H9 (cell line): ENCODE data around the gene SLC12A2. TPM values are rescaled to one million over a fixed set of nuclear protein-coding genes. Genes with fewer than 3 reads are reported as not detected.

Experiments
- DNase-seq: peaks from one replicate; pipeline ENCODE4 v3.0.0-alpha.2; 2017
- H2AFZ ChIP-seq: one replicate; pipeline ENCODE4 v1.6.1; 2013; ENCODE audit warnings: mild to moderate bottlenecking, low read length, control low read depth, moderate library complexity
- H2AK5ac ChIP-seq: 2 replicates; pipeline ENCODE4 v1.6.1; 2013; ENCODE audit warnings: low read length, control low read depth, mixed read lengths; ENCODE audit not compliant: insufficient read length
- H2BK120ac ChIP-seq: one replicate; pipeline ENCODE4 v1.6.1; 2013; ENCODE audit warnings: low read depth, mild to moderate bottlenecking, low read length, control low read depth, inconsistent platforms; ENCODE audit not compliant: poor library complexity, severe bottlenecking
- H2BK12ac ChIP-seq: 2 replicates; pipeline ENCODE4 v1.6.1; 2013; ENCODE audit warnings: low read length, control low read depth, mixed read lengths, low read depth; ENCODE audit not compliant: insufficient read length
- H2BK15ac ChIP-seq: 2 replicates; pipeline ENCODE4 v1.6.1; 2013; ENCODE audit warnings: low read depth, low read length, control low read depth
- H2BK20ac ChIP-seq: one replicate; pipeline ENCODE4 v1.6.1; 2013; ENCODE audit warnings: low read depth, mild to moderate bottlenecking, low read length, control low read depth, inconsistent platforms; ENCODE audit not compliant: poor library complexity, severe bottlenecking
- H2BK5ac ChIP-seq: 2 replicates; pipeline ENCODE4 v1.6.1; 2013; ENCODE audit warnings: low read length, control low read depth, mixed read lengths; ENCODE audit not compliant: insufficient read length
- H3K14ac ChIP-seq: 2 replicates; pipeline ENCODE4 v1.6.1; 2013; ENCODE audit warnings: low read length, control low read depth; ENCODE audit not compliant: insufficient read depth
- H3K18ac ChIP-seq: 2 replicates; pipeline ENCODE4 v1.6.1; 2013; ENCODE audit warnings: low read depth, mild to moderate bottlenecking, mixed read lengths, low read length, control low read depth; ENCODE audit not compliant: insufficient read length
- H3K23ac ChIP-seq: 2 replicates; pipeline ENCODE4 v1.6.1; 2013; ENCODE audit warnings: low read length, control low read depth, mixed read lengths, low read depth; ENCODE audit not compliant: insufficient read length
- H3K23me2 ChIP-seq: 2 replicates; pipeline ENCODE4 v1.6.1; 2013; ENCODE audit warnings: low read depth, mild to moderate bottlenecking, mixed read lengths, low read length, control low read depth; ENCODE audit not compliant: insufficient read length, poor library complexity, severe bottlenecking
- H3K27ac ChIP-seq: 2 replicates; pipeline ENCODE4 v1.5.1; 2013; ENCODE audit warnings: low read length, control low read depth, mixed read lengths, low read depth; ENCODE audit not compliant: insufficient read length
- H3K27me3 ChIP-seq: 2 replicates; pipeline ENCODE4 v1.6.1; 2013; ENCODE audit warnings: low read length, control low read depth, inconsistent platforms; ENCODE audit not compliant: insufficient read depth
- H3K4ac ChIP-seq: 2 replicates; pipeline ENCODE4 v1.6.1; 2013; ENCODE audit warnings: low read depth, mild to moderate bottlenecking, control low read depth, inconsistent platforms, low read length, moderate library complexity
- H3K4me1 ChIP-seq: 2 replicates; pipeline ENCODE4 v1.6.1; 2013; ENCODE audit warnings: low read length, control low read depth, inconsistent platforms; ENCODE audit not compliant: insufficient read depth
- H3K4me2 ChIP-seq: 2 replicates; pipeline ENCODE4 v1.6.1; 2013; ENCODE audit warnings: low read length, control low read depth, mixed read lengths; ENCODE audit not compliant: insufficient read length, insufficient read depth
- H3K56ac ChIP-seq: 2 replicates; pipeline ENCODE4 v1.6.1; 2013; ENCODE audit warnings: low read depth, mild to moderate bottlenecking, mixed read lengths, low read length, control low read depth; ENCODE audit not compliant: insufficient read length
- H3K79me1 ChIP-seq: 2 replicates; pipeline ENCODE4 v1.6.1; 2013; ENCODE audit warnings: low read depth, mild to moderate bottlenecking, moderate library complexity, low read length, control low read depth, inconsistent platforms; ENCODE audit not compliant: insufficient read depth, poor library complexity, severe bottlenecking
- H3K79me2 ChIP-seq: 2 replicates; pipeline ENCODE4 v1.6.1; 2013; ENCODE audit warnings: low read length, control low read depth, inconsistent platforms; ENCODE audit not compliant: insufficient read depth
- H3K9ac ChIP-seq: 2 replicates; pipeline ENCODE4 v1.6.1; 2013; ENCODE audit warnings: low read length, control low read depth, mixed read lengths; ENCODE audit not compliant: insufficient read length; ENCODE audit errors: extremely low read depth
- H3K9me3 ChIP-seq: one replicate; pipeline ENCODE4 v1.6.1; 2013; ENCODE audit warnings: low read depth, low read length, inconsistent platforms; ENCODE audit not compliant: control insufficient read depth
- H3T11ph ChIP-seq: one replicate; pipeline ENCODE4 v1.6.1; 2013; ENCODE audit warnings: mild to moderate bottlenecking, low read length, control low read depth, inconsistent platforms
- H4K20me1 ChIP-seq: one replicate; pipeline ENCODE4 v1.6.1; 2013; ENCODE audit not compliant: control insufficient read depth, insufficient read length, insufficient read depth
- H4K5ac ChIP-seq: 2 replicates; pipeline ENCODE4 v1.6.1; 2013; ENCODE audit warnings: low read depth, mild to moderate bottlenecking, mixed read lengths, low read length, control low read depth; ENCODE audit not compliant: insufficient read length
- H4K8ac ChIP-seq: replicated peaks from 2 replicates; pipeline ENCODE4 v1.6.1; 2013; ENCODE audit warnings: low read length, control low read depth, mixed read lengths, low read depth; ENCODE audit not compliant: insufficient read length
- H4K91ac ChIP-seq: 2 replicates; pipeline ENCODE4 v1.6.1; 2013; ENCODE audit warnings: low read depth, mild to moderate bottlenecking, moderate library complexity, mixed read lengths, low read length, control low read depth; ENCODE audit not compliant: insufficient read length
- H3K27ac Mint-ChIP-seq, 3 experiments: 2 replicates in 2 of 3; 3 replicates in 1 of 3; pipeline ENCODE4 v1.8.0; 2020 to 2021; ENCODE audit warnings: mixed read lengths in 3 of 3, mild to moderate bottlenecking in 1 of 3, moderate library complexity in 1 of 3
- H3K27me3 Mint-ChIP-seq: 2 replicates; pipeline ENCODE4 v1.8.0; 2021; ENCODE audit warnings: low read depth, mild to moderate bottlenecking, moderate library complexity, mixed read lengths
- H3K36me3 Mint-ChIP-seq, 3 experiments: 2 replicates in 2 of 3; 3 replicates in 1 of 3; pipeline ENCODE4 v1.8.0; 2020 to 2021; ENCODE audit warnings: low read depth in 3 of 3, mixed read lengths in 3 of 3; ENCODE audit not compliant: insufficient read depth in 1 of 3
- H3K4me1 Mint-ChIP-seq, 2 experiments: 2 replicates each; pipeline ENCODE4 v1.8.0; 2020; ENCODE audit warnings: mixed read lengths in 2 of 2
- H3K4me3 Mint-ChIP-seq, 2 experiments: 2 replicates in 1 of 2; 3 replicates in 1 of 2; pipeline ENCODE4 v1.8.0; 2020 to 2021; ENCODE audit warnings: mild to moderate bottlenecking in 2 of 2, mixed read lengths in 2 of 2, moderate library complexity in 1 of 2
- H3K9me3 Mint-ChIP-seq, 2 experiments: 2 replicates in 1 of 2; 3 replicates in 1 of 2; pipeline ENCODE4 v1.8.0; 2020; ENCODE audit warnings: mild to moderate bottlenecking in 2 of 2, mixed read lengths in 2 of 2, moderate library complexity in 1 of 2
- total RNA-seq: library from RNA; stranded (reverse); gene quantifications from 2 replicates; pipeline ENCODE4 v1.2.1, GENCODE V29; 2021
- TF ChIP-seq, protein P1 (sequence below): fragments of 200-600 bp; sonication (generic); conservative IDR thresholded peaks from 3 replicates; pipeline ENCODE4 v1.8.0; 2021; ENCODE audit warnings: antibody characterized with exemption, mild to moderate bottlenecking

SLC12A2 gene
- total RNA-seq, 1 experiment from 2014 or later, result 17.9 TPM

DNA sequence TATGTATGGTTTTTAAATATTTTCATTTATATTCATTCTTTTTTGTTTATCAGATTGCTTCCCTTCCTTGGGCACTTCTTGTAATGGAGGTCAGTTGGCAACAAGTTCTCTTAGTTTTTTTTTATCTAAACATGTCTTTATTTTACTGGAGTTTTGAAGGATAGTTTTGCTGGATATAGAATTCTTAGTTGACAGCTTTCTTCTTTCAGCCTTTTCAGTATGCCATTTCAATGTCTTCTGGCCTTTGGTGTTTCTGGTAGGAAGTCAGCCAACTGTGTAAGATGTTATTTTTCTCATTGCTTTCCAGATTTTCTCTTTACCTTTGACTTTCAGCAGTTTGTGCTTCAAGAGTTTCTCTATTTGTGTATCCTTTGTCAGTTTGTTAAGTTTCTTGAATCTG is 14.2 kb downstream of the SLC12A2 start:
- Histone ChIP-seq H3K56ac (no peak overlapping the region), H2AK5ac (no peak overlapping the region), H3K4me1 (no peaks in the 10 kb centered on the region), H4K5ac (no peak overlapping the region), H3K9me3 (no peaks in the 10 kb centered on the region), H3K79me1 (no peaks in the 10 kb centered on the region), H2BK120ac (no peak overlapping the region), H3K14ac (no peak overlapping the region), H3K27me3 (no peaks in the 10 kb centered on the region), H2BK5ac (no peak overlapping the region), H2BK20ac (no peak overlapping the region), H3K9ac (no peak overlapping the region), H2AFZ (no peak overlapping the region), H3T11ph (no peak overlapping the region), H2BK15ac (no peak overlapping the region), H4K8ac (no peak overlapping the region), H3K18ac (no peak overlapping the region), H3K4me2 (no peak overlapping the region), H3K27ac (no peak overlapping the region), H3K23ac (no peak overlapping the region), H4K91ac (no peak overlapping the region), H3K79me2 (no peaks in the 10 kb centered on the region), H3K4ac (no peak overlapping the region), H4K20me1 (no peaks in the 10 kb centered on the region), H3K23me2 (no peaks in the 10 kb centered on the region), H2BK12ac (no peak overlapping the region)
- Mint-ChIP-seq H3K27ac (no peak overlapping the region), H3K27me3 (no peaks in the 10 kb centered on the region), H3K4me1 (peaks cover 3% of the 10 kb centered on the region in 2 experiments; a peak in 3 of 4 replicates), H3K36me3 (peaks cover 13 to 25% (median 22%) of the 10 kb centered on the region in 3 experiments), H3K9me3 (peaks cover 22% of the 10 kb centered on the region in 2 experiments; a peak in 4 of 5 replicates), H3K4me3 (no peak overlapping the region)
- DNase-seq, result no peak
- TF ChIP-seq, protein P1, sequence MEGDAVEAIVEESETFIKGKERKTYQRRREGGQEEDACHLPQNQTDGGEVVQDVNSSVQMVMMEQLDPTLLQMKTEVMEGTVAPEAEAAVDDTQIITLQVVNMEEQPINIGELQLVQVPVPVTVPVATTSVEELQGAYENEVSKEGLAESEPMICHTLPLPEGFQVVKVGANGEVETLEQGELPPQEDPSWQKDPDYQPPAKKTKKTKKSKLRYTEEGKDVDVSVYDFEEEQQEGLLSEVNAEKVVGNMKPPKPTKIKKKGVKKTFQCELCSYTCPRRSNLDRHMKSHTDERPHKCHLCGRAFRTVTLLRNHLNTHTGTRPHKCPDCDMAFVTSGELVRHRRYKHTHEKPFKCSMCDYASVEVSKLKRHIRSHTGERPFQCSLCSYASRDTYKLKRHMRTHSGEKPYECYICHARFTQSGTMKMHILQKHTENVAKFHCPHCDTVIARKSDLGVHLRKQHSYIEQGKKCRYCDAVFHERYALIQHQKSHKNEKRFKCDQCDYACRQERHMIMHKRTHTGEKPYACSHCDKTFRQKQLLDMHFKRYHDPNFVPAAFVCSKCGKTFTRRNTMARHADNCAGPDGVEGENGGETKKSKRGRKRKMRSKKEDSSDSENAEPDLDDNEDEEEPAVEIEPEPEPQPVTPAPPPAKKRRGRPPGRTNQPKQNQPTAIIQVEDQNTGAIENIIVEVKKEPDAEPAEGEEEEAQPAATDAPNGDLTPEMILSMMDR, result no peak
